Stimulated activated CD4-positive, alpha-beta T cell treated with anti-CD3 and anti-CD28 coated beads, Interleukin-15, amount 100 ng/mL, for 48 hours (primary cell): ENCODE measurements around the gene SIRPB1.
"Not testable (repeated sequence)": the region's sequence is repeated elsewhere in the genome, so short reads cannot be mapped to it uniquely, and the experiment has no call there.

Experiments used
- DNase-seq, 2 donors: peaks; one replicate each; pipeline ENCODE4 v3.0.0-alpha.2; 2020; ENCODE audit warnings: low read depth in 2 of 2

The SIRPB1 gene

DNA sequence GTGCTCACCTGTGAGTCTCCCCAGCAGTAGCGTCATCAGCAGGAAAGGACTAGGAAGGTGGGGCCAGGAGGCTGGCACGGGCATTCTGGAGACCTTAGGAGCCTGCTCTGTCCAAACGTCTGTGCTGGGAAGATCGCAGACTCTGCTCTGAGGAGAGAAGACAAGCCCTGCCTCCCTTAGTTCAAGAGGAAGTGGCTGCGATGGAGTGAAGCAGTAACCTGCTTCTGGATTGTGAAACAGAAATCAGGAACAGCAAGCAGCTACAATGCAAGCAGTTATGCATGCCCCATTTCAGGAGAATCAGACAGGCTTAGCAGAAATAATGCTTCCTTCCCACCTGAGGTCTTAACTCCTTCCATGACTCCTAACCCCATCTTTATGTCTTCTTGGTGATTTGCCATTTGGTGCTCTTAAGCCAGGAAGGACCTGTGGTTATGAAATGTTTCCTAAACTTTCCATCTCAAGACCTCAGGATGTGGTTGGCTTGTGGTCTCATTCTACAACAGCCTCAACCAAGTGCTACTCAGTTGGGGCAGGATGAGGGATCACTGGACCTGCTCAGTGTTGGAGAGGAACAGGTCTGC is at the start of gene SIRPB1:
TSS of gene SIRPB1 (minus strand) at position 149 of the 584 bp plus-strand sequence. CDS start at position 84, 65 bp downstream.
- DNase-seq = no peak

DNA sequence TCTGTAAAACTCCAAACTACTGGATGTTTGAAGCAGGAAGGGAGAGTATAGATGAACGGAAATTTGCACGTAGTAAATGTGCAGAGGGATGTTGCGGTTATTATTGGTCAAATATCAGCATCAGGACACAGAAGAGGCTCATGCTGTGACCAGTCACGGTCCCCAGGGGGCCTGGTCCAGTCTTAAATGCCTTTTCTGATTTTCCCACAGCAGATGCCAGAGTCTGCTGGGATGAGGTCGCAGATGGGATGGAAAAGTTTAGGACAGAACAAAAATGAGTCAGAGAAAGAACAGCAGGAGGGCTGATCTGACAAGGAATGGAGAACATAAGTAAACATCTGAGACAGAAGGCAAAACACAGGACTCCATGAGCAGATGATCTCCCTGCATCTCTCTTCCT is 49.5 kb upstream of the SIRPB1 start:
- no peak for DNase-seq

DNA sequence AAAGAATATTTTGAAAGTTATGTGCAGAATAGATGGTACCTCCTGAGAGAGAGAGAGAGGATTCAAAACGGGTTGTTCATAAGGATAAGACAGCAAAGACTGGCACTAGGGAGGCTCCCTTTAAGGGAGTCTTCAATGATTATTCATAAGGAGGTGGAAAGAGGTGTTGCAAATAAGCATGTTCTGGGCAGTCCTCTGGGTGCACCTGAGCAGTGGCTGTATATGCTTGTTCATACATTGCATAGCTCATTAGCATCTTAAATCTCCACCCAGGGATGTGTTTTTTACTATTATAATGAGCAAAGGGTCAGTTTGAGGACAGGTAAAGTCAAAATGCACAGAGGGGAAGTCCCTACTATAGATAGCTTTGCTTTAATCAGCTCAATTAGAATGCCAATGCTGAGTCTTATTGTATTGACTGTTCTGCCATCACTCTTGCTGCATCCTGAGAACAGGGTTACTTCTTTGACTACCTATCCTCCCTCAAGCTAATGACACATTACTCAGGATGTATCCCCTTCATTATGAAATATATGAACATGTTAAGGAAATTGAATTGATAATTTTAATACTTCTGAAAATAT is 47.8 kb upstream of the SIRPB1 start:
- DNase-seq = no peak

DNA sequence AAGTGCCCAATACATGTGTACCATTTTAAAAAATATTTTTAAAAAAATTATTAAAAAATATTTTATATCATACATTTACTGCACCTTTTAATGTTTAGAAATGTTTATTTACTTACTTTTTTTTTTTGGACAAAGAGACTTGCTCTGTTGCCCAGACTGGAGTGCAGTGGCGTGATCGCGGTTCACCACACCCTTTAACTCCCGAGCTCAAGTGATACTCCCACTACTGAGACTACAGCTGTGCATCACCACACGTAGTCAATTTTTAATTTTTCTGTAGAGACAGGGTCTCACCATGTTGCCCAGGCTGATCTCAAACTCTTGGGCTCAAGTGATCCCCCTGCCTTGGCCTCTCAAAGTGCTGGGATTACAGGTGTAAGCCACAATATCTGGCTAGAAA is 47.0 kb upstream of the SIRPB1 start:
- DNase-seq = no peak

DNA sequence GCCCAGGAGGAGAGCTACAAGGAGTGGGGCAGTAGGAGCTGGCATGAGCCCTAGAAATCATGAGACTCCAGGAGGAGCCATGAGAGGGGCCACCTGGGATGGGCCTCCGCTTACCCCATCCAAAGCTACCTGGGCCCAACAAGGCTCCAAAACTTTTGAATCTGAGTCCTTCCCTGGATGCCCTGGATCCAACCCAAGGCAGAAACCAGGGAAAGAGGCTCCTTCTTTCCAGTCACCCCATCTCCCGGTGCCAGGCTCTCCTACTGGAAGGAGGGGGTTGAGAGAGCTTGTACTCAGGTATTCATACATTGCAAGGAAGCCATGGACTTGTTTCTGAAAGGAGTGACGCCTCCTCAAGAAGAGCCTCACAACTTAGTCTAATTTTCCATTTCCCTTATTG is 45.5 kb upstream of the SIRPB1 start:
- no peak for DNase-seq

DNA sequence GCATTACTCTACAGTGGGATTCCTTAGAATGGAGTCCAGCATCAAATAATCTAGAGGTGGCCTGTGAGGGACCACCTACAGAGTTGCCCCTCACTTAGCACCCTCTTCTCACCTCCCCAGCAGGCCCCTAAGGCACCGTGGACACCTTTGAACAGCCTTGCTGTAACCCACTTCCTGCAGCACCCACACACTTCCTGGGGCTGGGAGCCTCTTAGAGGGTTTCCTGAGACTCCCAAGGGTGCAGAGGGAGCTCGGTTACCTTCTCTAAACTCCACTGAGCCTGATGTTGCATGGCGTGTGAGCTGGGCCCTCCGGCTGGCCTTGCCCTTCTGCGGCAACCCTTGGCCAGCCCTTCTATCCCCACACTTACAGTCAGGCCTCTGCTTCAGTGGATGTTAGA is 45.1 kb upstream of the SIRPB1 start:
- peak; percentile 58 for DNase-seq

DNA sequence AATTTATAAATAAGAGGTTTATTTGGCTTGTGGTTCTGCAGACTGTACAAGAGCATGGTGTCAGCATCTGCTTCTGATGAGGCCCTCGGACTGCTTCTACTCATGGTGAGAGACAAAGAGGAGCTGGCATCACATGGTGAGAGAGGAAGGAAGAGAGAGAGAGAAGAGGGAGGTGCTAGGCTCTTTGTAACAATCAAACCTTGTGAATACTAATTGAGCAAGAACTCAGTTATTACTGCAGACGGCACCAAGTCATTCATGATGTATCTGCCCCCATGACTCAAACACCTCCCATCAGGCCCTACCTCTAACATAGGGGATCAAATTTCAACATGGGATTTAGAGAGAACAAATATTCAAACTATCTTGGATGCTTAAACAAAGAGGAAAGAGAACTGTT is 44.1 kb upstream of the SIRPB1 start:
- DNase-seq = no peak

DNA sequence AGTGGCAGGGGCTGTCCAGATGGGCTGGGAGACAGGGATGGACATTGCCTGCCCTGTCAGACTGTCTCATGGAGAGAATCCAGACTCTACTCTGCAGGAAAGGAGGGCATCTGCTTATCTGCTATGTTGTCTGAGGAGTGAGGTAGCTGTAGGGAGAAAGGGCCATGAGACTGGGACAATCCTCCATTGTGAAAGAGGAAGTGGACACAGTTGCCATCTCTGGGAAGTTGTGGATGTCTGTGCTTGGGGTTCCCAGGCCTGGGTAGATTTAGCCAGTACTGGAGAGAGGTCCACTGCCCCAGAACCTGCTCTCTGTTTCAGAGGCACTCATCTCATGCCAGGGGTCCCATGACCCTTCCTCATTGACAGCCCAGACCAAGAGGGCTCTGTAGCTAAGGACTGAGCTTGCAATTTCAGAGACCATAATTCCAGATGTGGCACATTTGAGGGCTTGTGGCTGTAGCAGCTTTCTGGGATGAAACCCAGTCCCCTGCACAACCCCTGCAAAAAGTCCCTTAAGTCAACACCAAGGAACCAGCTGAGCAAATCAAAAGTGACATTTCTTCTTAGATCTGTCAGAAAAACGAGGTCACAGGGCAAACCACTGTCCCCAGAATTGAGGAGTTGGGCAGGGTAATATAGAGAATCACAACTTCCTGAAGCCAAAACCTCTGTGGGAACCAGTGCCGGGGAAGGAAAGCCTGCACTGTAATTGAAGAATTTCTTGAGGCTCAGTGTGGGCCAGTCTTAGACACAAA is 41.9 kb upstream of the SIRPB1 start:
- DNase-seq = no peak

DNA sequence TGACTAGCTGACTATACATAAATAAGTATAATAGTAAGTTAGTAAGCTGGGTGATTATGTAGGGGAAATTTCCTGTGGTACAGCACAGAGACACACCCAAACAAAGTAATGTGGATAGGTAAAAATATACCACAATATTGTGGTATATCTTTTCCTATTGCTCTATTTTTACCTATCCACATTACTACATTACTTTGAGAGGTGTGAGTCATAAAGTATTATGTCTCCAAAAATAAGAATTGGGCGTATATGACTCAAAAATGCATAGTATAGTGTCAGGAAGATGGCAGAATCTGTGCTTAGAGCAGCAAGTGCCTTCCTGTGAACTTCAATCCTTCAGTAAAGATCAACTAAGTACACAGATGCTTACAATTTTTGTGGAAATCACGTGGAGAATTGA is 40.4 kb upstream of the SIRPB1 start:
- no peak for DNase-seq

DNA sequence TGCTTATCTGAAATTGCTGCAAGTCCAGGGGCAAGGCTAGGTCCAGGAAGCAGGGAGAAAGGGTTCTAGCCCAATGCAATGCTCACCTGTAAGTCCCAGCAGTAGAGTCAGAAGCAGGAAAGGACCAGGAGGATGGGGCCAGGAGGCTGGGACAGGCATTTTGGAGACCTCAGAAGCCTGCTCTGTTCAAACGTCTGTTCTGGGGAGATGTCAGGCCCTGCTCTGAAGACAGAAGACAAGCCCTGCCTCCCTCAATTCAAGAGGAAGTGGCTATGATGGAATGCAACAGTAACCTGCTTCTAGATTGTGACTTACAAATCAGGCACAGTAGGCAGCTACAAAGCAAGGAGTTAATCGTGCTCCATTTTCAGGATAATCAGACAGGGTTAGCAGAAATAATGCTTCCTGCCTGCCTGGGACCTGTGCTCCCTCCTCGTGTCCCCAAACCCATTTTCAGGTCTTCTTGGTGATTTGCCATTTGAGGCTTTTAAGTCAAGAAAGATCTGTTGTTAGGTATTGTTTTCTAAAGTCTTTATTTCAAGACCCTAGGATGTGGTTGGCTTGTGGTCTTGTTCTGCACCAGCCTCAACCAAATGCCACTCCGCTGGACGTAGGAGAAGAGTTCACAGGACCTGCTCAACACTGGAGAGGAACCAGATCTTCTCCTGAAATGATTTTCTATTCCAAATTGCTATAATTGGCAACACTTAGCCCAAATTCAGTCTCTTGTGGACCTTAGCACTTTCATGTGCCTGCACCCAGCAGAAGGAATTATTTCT is 37.9 kb upstream of the SIRPB1 start, which contains the start of gene SIRPG:
TSS of gene SIRPG (minus strand) at position 224 of the 779 bp plus-strand sequence. CDS start at position 159, 65 bp downstream.
- no peak for DNase-seq

DNA sequence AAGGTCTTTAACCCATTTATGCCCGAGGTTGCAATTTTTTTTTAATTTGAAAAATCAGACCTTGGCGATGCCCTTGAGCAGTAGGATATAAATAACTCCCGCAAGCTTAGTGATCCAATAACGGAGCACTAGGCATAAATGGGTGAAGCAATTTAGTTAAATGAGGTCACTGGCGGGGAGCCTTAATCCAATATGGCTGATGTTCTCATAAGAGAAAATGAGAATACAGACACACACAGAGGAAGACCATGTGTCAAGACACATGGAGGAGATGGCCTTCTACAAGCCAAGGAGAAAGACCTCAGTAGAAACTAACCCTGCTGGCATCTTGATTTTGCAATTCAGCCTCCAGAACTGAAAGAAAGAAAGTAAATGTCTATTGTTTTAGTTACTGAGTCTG is 37.0 kb upstream of the SIRPB1 start:
- DNase-seq = no peak

DNA sequence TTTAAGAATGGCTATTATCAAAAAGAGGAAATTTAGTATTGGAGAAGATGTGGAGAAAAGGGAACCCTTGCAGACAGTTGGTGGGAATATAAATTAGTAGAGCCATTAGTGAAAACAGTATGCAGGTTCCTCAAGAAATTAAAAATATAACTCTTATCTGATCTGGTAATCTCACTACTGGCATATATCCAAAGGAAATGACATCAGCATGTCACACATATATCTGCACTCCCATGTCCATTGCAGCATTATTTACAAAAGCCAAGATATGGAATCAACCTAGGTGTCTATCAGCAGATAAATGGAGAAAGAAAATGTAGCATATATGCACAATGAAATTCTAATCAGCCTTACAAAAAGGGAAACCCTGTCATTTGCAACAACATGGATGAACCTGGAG is 35.2 kb upstream of the SIRPB1 start:
- DNase-seq = no peak

DNA sequence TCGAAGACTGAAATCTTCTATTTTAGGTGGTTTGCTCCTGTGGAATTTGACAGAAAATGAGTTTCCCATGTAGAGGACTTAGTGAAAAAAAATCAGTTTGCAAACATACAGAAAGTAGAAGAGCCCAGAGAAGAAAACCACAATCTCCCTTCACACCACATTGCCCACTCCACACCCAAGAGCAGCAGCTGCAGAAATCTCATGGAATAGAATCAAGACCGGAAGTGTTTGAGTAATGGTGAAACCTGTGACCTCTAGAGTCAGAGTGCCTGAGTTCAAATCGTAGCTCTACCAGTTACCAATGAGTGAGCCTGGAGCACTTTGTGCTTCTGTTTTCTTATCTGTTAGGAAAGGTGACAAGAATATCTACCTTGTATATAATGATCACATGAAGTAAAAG is 33.2 kb upstream of the SIRPB1 start:
- no peak for DNase-seq

DNA sequence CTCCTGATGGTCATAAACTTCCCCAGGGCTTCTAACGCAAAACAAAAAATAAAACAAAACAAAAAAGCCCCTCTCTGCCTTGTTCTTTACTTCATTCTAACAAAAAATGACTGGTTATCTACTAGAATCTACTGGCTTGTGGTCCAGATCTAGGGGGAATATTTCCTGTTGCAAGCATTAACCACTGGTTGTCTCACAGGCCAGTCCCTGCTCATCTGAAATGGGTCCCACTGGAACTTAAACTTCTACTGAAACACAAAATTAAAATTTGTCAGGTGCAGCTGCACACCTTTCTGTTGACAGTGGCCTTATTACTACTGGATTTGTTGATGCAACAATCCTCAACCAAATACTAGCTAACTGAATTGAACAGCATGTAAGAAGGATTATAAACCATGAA is 32.3 kb upstream of the SIRPB1 start:
- DNase-seq = no peak

DNA sequence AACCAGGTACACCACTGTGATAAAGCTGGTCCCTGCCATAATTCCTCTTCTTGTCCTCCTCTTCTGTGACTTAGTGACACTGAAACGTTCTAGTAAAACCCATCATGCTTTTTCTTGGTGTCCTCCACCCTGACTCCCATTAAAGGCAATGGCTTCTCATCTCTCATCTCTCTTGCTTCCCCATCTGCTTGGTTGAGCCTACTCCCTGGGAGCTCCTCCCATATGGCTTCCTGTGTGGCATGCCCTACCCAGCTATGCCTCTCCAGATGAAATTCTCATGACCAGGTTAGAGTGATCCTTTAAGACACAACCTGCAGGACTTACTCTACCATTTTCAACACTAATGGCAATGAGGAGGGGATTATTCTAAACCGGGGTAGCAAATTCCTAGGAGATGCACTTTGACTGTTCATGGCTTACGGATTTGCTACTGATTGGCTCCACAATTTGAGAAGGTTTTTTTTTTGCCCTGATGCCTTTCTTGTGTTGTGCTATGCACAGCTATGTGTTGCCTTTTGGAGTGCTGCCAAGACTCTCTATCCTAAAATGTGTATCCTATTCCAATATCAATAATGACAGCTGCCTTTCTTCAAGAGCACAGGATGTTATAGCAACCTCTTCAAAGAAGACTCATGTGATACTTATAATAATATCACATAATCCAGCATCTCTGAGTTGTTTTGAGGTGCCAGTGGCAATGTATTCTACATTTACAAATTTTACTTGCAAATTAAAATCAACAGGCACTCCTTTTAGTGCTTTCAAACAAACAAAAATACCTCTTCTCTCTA is 31.7 kb upstream of the SIRPB1 start:
- no peak for DNase-seq

DNA sequence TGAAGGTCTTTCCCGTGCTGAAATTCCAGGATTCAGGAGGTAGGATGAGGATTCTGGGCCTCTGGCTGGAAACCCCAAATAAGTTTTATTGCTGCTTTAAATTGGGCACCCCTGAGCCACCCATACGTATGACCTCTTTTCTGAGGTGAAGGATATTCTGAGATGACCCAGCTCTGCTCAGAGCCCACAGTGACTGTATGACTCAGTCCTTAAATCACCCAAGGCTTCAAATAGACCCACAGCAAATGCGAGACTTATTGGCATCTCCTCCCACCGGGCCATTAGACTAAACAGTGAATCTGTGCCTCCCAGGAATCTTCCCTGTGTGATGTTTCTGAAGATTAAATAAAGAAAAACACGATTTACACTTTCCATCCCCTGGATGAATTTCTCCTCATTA is 28.3 kb upstream of the SIRPB1 start:
- DNase-seq = no peak

DNA sequence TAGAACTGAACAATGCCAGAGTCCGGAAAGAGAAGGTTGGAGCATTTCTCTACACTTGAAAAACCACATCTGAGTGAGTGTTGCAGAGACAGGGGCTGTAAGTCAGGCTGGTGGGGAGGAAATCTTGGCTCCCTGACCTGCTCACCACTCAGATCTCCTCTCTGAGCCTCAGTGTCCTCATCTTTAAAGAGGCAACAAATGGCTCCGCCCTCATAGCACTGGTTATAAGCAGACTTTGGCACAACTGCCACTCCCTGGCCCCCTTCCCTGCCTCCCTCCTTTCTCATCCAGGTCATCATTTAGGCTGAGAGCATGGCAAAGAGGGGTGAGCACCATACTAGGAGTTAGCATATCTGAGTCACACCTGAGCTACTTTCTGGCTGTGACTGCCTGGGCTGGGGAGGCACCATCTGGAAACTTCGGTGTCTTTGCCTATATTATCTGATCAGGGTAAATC is 27.2 kb upstream of the SIRPB1 start:
- peak; percentile 33 to 36 for DNase-seq

DNA sequence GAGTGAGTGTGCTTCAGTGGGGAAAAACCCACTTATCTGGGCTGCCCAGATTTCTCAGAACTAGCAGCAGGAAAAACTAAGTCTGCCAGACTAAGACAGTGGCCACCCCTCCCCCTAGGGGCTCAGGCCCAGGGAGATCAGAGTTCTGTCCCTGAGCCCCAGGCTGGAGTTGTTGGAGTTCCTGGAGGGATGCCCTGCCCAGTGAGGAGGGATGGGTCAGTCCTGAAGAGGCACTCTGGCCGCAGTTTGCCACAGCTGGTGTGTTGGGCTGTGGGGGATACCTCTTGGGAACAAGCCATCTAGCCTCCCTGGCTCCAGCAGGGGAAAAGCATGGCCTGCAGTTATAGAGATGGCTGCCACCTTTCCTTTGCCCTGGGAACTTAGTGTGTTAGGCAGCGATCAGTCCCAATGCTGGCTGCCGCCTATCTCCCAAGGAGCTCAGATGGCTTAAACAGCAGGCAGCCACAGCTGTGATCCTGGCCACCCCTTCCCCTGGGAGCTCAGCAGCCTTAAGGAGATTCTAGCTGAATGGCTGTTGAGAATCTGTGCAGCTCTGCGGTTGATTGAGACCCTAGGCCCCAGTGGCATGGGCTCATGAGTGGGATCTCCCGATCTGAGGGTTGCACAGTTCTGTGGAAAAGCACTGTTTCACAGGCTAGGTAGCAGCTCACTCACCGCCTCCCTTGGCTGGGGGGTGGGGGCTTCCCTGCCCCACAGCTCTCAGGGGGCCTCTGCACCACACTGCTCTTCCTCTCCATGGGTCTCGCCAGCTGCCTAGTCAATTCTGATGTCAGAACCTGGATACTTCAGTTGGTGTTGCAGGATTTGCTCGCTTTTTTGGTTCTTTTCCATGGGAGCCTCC is 24.5 kb upstream of the SIRPB1 start:
- no peak for DNase-seq

DNA sequence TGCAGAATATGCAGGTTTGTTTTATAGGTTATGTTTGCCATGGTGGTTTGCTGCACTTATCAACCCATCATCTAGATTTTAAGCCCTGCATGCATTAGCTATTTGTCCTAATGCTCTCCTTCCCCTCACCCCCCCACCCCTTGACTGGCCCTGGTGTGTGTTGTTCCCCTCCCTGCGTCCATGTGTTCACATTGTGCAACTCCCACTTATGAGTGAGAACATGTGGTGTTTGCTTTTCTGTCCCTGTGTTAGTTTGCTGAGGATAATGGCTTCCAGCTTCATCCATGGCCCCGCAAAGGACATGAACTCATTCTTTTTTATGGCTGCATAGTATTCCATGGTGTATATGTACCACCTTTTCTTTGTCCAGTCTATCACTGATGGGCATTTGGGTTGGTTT is 18.8 kb upstream of the SIRPB1 start:
- DNase-seq = not testable (repeated sequence)

DNA sequence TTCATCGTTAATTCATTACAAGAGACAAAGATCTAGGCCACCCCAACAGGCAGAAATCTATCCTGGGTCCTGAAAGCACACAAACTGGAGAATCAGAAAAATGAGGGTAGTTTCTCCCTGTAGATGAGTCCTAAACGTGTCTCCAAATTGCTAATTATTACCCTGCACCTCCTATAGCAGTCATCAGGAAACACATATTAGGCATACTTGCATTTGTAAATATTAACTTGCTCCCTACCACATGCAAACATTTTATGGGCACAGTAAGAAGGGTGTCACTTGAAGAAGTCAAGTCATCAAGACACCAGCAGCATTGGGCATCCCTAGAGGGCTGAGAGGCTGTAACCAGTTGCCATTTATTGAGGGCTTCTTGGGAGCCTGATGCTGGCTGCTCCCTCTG is 17.9 kb upstream of the SIRPB1 start:
- DNase-seq = no peak

DNA sequence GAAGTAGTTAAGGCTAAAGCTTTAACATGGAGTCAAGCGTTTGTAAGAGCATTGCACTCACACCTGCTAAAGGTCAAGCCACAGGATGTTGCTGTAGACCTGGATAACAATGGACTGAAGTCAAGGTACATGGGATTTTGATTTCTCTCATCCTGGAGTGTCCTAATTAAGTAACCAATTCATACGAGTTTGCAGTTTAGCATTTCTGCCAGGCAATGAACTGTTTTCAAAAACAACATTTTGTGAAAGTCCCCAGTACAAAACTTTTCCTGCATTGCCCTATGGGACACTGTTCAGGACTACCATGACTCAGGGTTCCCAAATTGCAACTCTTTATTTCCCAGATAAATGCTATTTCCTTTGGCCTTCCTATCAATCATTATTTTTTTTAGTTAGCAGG is 17.4 kb upstream of the SIRPB1 start:
- no peak for DNase-seq
